ENCODE data around the gene DLL4. TPM values are rescaled to one million over a fixed set of nuclear protein-coding genes. Genes with fewer than 3 reads are reported as not detected.

DLL4 gene
- total and polyA plus RNA-seq, 12 donors, result 0.66 to 15.9 (median 3.9) TPM

GRCh38 chr15:40886586-40886985 is 42.6 kb upstream of the DLL4 start:
- Histone ChIP-seq H3K27ac (no peak overlapping the region), H3K4me3 (no peak overlapping the region), H3K9me3 (replicated peaks in 1 of 3) (no peaks in the 10 kb centered on the region), H3K27me3 (no peaks in the 10 kb centered on the region), H3K4me1 (replicated peaks in 1 of 2) (no peaks in the 10 kb centered on the region), H3K36me3 (replicated peaks in 1 of 2) (no peaks in the 10 kb centered on the region)
- no peak for TF ChIP-seq POLR2A (IDR thresholded peaks at IDR 0.05)
- TF ChIP-seq, protein P1, sequence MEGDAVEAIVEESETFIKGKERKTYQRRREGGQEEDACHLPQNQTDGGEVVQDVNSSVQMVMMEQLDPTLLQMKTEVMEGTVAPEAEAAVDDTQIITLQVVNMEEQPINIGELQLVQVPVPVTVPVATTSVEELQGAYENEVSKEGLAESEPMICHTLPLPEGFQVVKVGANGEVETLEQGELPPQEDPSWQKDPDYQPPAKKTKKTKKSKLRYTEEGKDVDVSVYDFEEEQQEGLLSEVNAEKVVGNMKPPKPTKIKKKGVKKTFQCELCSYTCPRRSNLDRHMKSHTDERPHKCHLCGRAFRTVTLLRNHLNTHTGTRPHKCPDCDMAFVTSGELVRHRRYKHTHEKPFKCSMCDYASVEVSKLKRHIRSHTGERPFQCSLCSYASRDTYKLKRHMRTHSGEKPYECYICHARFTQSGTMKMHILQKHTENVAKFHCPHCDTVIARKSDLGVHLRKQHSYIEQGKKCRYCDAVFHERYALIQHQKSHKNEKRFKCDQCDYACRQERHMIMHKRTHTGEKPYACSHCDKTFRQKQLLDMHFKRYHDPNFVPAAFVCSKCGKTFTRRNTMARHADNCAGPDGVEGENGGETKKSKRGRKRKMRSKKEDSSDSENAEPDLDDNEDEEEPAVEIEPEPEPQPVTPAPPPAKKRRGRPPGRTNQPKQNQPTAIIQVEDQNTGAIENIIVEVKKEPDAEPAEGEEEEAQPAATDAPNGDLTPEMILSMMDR (IDR thresholded peaks at IDR 0.05), result no peak
- DNase-seq, result no peak
- intact Hi-C loops (cut with DNase I), result loop anchor here in 1 of 2 donors (10.0 kb wide), 1 partner anchor 282 kb away; no protein-coding TSS in a partner anchor
- WGBS, 4 donors, result 71 to 90% (median 85%) methylated on average over 1 of the region's 1 CpG

GRCh38 chr15:40889112-40889511 is 40.0 kb upstream of the DLL4 start:
- TF ChIP-seq, protein P1 (IDR thresholded peaks at IDR 0.05), result no peak
- TF ChIP-seq POLR2A (IDR thresholded peaks at IDR 0.05), result no peak
- Histone ChIP-seq H3K36me3 (replicated peaks in 1 of 2) (no peaks in the 10 kb centered on the region), H3K4me3 (no peak overlapping the region), H3K27ac (no peak overlapping the region), H3K4me1 (replicated peaks in 1 of 2) (no peaks in the 10 kb centered on the region), H3K27me3 (no peaks in the 10 kb centered on the region), H3K9me3 (replicated peaks in 1 of 3) (no peaks in the 10 kb centered on the region)
- intact Hi-C loops (cut with DNase I), result loop anchor here in 1 of 2 donors (10.0 kb wide), 1 partner anchor 284 kb away; no protein-coding TSS in a partner anchor
- DNase-seq, result no peak

DNA sequence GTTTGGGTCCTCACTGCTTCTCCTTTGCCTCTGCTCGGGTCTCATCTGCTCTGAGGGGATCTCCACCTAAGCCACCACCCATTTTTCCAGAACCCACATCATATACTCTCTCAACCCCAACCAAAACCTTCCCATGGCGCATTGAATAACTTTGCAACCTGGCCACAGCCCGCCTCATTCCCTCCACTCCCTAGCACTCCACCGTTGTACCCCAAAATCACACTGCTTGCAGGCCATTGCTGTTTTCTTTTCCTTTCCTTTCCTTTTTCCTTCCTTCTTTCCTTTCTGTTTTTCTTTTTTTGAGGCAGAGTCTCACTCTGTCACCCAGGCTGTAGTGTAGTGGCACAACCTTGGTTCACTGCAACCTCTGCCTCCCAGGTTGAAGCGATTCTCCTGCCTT is 38.0 kb upstream of the DLL4 start:
- Histone ChIP-seq H3K27me3 (no peaks in the 10 kb centered on the region), H3K4me3 (no peak overlapping the region), H3K36me3 (replicated peaks in 1 of 2) (peaks cover 0 to 4% of the 10 kb centered on the region in 2 donors), H3K4me1 (replicated peaks in 1 of 2) (peaks cover 0 to 11% of the 10 kb centered on the region in 2 donors), H3K27ac (no peak overlapping the region), H3K9me3 (replicated peaks in 1 of 3) (no peaks in the 10 kb centered on the region)
- intact Hi-C loops (cut with DNase I), result loop anchor here (5.0 to 10.0 kb wide), 3 partner anchors 34 to 196 kb away; partner anchors contain the start of gene RAD51 (in 1 of the 2)
- 74 to 81% (median 76%) methylated on average over 5 of the region's 5 CpGs for WGBS, 4 donors
- TF ChIP-seq, protein P1 (IDR thresholded peaks at IDR 0.05), result no peak
- DNase-seq, result no peak

- TF ChIP-seq POLR2A (IDR thresholded peaks at IDR 0.05), result no peak
- TF ChIP-seq, protein P1 (IDR thresholded peaks at IDR 0.05), result peak; percentile 52 to 71 (median 62)
- 5 to 9% (median 8%) methylated on average over 4 of the region's 4 CpGs for WGBS, 4 donors
- Histone ChIP-seq H3K27me3 (no peaks in the 10 kb centered on the region), H3K4me3 (no peak overlapping the region), H3K4me1 (replicated peaks in 1 of 2) (peaks cover 0 to 11% of the 10 kb centered on the region in 2 donors), H3K9me3 (replicated peaks in 1 of 3) (no peaks in the 10 kb centered on the region), H3K36me3 (replicated peaks in 1 of 2) (peaks cover 0 to 12% of the 10 kb centered on the region in 2 donors), H3K27ac (no peak overlapping the region)
- intact Hi-C loops (cut with DNase I), result loop anchor here (2.0 to 10.0 kb wide), 4 partner anchors 33 to 197 kb away; partner anchors contain the start of gene RAD51 (in 1 of the 2)
- peak in 5 of 7 donors; percentile 36 to 71 (median 60) for DNase-seq
Measured at GRCh38 chr15:40891810-40892446, 37.2 kb upstream of the DLL4 start.
